Measurements from ENCODE around the gene GSTA1. TPM values are rescaled to one million over a fixed set of nuclear protein-coding genes. Genes with fewer than 3 reads are reported as not detected.
"Not testable (repeated sequence)": the region's sequence is repeated elsewhere in the genome, so short reads cannot be mapped to it uniquely, and the experiment has no call there.

Gene GSTA1
- total RNA-seq, 1 donor from 2014 or later: not detected

DNA sequence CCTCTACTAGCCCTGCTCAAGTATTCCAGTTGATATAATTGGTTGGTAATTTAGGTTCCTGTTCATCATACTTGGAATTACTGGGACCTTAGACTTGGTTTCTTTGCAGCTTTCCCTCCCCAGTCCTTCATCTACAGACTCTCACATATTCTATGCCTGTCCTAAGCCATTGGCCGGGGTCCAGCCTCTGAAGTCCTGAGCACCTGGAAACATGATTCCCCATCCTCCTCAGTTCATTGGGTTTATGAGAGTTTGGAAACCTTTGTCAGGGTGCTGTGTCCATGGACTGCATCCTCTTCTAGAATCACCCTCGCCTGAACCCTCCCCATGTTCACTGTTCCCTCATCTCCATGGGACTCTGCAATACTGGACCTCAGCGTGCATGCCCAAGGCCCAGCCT lies 49.2 kb downstream of the GSTA1 start:
- DNase-seq: no peak

- not testable (repeated sequence) for DNase-seq
Measured at GRCh38 chr6:52753137-52753536, 50.5 kb downstream of the GSTA1 start.

DNA sequence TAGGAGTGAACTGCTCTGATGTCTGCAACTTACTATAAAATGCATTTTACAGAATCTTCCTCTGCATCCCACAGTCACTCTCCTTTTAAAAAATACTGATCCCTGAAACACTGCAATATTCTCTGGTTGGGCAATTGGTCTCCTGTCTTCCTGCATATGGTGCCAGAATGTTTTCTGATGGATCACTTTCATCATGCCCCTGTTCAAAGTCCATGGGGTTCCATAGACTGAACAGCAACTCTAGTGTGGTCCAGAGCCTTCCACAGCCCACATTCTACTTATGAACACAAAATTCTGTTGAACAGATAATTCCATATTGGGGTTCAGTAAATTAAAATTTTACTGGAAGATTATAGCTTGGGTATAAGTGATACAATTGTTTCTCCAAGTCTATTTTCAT lies 51.3 kb downstream of the GSTA1 start:
- no peak for DNase-seq

GRCh38 chr6:52749556-52750152 lies 54.0 kb downstream of the GSTA1 start:
- no peak for DNase-seq

DNA sequence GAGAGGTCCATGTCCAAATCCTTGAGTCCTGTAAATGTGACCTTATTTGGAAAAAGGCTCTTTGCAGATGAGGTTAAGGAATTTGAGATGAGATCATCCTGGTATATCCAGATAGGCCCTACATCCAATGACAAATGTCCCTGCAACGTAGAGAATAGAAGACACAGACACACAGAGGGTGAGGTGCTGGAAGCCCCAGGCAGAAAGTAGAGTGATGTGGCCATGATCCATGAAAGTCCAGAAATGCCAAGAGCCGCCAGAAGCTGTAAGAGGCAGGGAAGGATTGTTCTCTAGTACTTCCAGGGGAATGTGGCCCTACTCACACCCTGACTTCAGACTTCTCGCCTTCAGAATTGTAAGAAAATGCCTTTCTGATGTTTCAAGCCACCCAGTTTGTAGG lies 56.3 kb downstream of the GSTA1 start:
- DNase-seq: not testable (repeated sequence)

GRCh38 chr6:52746213-52746612 lies 57.4 kb downstream of the GSTA1 start:
- no peak for DNase-seq

- no peak for DNase-seq
Measured at GRCh38 chr6:52745764-52746201, 57.8 kb downstream of the GSTA1 start.

DNA sequence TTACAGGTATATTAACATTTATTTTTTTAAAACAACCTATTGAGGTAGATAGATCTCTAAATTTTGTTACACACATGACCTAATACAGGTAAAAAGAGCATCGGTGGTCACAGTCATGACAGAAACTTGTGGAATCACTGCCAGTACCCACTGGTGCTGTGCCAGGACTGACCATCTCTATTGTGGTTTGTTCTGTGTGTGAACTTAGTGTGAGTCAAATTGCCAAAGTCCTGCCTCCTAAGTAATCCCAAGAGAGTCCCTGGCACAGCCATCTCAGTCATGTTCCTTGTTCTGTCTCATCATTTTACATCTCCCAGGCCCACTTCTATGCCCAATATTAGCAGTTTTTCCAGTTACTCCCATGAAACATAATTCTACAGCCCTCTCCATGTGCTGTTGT lies 61.7 kb downstream of the GSTA1 start:
- DNase-seq: no peak

Other genes starting within 250 kb of the GSTA1 start
- gene TRAM2, start 226.8 kb downstream of the GSTA1 start, total RNA-seq: 16.8 TPM
- 12.6 TPM for gene TMEM14A, start 132.7 kb downstream of the GSTA1 start, total RNA-seq
- not detected for gene GSTA2, start 40.3 kb downstream of the GSTA1 start, total RNA-seq
- gene GSTA5, start 37.0 kb upstream of the GSTA1 start, total RNA-seq: not detected
- gene GSTA3, start 105.9 kb upstream of the GSTA1 start, total RNA-seq: 0.39 TPM
- 47.8 TPM for gene GSTA4, start 191.5 kb upstream of the GSTA1 start, total RNA-seq